ELR (cell line): ENCODE data around the gene DOCK2.
A peak's percentile ranks its signal among the peaks of the same experiment; 100 is the strongest.

Experiments used
- DNase-seq: peaks from one replicate; pipeline ENCODE4 v3.0.0-alpha.2; 2015; ENCODE audit warnings: low read depth

DOCK2 gene

DNA sequence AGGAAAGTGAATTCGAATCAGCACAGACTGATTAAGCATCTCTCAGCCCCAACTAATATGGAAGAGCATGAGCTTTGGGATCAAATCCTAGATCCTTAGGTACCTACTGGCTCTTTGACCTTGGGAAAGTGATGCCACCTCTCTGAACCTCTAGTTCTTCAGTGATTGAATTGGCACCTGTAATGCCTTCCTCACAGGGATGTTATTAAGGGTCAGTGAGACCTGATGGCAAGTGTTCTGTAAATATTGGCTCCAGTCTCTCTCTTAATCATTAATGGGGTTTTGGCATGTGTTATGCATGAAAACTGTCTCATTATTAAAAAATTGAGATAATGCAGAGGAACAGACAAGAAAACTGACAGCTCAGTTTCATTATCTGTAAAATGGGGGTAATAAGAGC, 227.4 kb downstream of the DOCK2 start:
- no peak for DNase-seq

DNA sequence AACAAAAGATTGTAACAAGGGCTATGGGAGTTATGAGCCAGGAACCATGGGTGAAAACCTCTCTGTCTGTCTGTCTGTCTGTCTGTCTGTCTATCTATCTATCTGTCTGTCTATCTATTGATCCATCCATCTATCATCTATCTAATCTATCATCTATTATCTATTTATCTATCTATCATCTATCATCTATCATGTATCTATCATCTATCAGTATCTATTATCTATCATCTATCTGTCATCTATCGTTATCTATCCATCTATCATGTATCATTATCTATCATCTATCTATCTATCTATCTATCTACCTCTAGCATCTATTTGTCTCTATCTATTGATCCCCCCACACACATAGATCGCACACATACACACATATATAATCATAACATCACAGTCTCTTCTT, 230.3 kb downstream of the DOCK2 start:
- no peak for DNase-seq

DNA sequence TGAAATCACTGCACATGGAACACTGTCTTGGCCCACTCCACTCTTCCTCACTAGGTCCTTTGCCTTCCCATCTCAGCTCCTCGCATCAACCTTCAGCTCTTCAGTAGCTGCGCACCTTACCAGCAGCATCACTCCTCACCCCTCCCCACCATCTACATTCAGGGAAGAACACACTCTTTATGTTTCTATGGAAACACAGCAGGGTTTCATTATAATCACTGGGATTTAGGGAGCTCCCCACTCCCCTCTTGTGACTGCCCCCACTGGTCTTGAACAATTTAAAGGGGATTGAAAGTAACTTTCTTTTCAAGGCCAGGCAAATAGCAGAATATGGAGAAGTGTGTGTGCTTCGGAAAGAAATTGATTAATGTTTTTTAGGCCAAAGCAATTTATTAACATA, 232.0 kb downstream of the DOCK2 start:
- DNase-seq: no peak

DNA sequence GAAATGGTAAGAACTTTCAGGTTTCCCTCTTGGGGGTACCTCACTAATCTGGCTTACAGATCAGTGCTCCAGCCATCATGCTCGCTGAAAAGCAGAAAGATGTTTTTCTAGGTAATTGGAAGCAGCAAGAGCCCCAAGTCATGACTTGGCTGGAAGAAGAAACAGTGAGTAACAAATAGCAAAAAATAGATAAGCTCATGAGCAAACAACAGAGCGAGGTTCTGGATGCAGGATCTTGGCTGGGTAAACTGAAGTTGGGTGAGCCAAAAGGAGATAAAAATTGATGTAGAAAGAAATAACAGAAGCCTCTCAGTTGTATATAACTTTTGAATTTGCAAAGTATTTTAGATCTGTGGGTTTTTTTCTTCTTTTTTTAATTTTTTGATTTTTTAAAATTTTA, 233.1 kb downstream of the DOCK2 start:
- no peak for DNase-seq

DNA sequence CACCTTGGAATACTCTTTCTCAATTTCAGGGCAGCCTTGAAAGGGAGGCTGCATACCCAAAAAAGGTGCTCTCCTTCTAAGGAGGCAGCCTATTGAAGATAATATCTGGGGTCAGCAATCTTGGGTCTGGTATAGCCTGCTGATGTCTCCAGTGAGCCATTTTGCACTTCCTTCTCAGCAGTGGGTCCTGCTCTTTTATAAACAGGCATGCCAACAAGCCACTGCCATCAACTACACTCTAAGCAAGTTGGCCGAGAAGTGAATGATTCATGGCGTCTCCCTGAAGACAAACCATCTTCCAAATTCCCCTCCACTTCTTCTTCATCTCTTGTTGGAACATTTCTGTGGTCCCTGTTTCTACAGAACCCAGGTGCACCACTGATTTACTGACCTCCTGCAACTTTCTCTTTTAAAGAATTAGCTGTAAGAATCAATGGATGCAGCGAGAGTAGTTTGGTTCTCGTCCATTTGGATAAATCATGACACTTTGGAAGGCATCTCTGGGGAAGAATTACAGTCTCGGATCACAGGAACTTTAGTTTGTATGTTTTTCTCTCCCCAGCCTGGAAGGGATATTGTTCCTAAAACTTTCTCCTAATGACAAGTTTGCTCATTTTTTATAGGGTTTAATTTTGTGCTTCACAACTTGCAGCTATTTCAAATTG, 234.9 kb downstream of the DOCK2 start:
- no peak for DNase-seq

DNA sequence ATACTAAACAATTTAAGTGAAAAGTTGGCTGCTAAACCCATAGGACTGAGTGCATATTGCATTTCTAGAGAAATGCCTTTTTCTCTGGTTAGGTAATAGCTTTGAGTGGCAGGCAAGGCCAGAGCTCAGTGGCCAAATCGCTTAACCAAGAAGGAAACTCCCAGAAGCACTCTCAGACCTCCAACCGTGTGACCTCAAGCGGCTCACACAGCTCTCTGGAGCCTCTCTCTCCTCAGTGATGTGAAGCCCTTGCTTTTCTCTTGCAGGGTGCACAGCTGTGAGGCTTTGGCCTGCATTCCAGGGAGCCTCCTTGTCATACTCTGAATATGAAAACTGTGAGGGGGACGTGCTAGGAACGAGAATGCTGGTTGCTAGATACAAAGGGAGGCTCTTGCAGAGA, 236.6 kb downstream of the DOCK2 start:
- no peak for DNase-seq

DNA sequence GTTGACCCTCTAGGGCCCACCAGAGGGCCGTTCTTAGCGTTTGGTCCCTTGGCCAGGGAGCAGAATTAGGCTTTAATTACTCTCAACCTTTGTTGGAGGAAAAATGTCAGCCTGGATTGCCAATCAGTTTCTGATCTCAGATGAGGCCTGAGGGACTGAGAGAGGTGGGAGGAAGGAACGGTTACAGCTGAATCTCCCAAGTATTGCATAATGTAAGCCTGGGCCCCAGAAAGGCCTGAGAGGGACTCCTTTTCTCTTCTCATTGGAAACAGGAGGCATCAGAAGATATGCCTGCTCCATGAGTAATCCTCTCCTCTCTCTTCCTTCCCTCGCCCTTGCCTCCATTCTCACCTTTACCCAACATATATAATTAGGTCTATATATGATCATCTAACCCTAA, 237.5 kb downstream of the DOCK2 start:
- DNase-seq: no peak

DNA sequence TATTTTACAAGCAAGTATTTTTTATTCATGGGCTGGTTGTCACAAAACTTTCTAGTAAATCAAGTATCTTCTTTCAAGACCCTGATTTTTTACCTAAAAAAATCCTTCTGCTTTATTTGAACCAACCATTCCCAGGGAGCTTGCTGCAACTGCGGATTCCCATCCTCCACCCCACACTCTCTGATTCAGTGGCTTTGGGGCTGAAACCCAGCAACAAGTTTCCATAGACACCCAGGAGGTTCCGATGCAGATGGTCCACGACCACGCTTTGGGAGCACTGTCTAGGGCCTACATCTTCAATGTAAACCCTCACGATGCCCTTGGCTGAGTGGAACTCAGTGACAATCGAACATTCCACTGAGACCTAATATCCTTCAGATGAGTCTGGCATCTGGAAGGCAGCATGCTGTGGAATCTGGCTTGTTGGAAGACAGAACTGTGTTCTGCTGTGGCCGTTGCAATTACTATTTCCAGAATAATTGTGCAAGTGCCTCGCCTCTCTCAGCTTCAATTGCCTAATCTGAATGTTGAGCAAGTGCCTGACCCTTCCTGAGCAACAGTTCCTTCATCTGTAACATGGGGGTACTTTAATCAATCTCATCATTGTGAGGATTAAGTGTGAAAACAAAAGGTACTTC, 238.1 kb downstream of the DOCK2 start:
- no peak for DNase-seq

DNA sequence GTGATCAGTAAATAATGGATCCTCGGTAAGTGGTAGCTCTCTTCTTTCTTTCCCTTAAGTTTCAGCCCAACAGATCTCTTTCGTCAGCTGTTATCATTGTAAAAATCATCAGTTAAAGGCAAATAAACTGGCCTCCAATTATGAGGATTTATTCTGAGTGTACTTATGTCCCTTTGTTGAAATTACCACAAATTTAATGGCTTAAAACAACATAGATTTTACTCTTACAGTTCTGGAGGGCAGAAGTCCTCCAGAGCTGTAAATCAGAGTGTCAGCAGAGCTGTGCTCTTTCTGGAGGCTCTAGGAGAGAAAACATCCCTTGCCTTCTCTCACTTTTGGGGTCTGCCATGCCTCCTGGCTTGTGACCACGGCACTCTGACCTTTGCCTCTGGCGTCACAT, 238.7 kb downstream of the DOCK2 start:
- DNase-seq: no peak

DNA sequence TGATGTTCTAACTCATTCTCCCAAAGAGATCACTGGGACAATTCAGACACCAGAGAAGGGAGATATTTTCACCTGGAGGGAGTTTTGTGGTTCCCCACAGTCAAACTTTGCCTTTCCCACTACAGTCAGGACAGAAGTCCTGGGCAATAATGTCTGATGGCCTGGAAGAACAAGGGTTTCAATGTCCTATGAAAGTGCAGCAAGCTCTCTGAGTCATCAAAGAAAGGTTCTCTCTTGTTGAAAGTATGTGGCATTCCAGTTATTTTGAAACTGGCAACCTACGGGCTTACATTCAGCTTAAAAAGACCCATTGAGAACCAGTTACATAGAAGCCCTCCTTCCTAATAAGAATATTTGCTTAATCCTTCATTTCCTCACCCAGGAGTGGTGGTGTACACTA, 239.3 kb downstream of the DOCK2 start:
- DNase-seq: peak; percentile 24

DNA sequence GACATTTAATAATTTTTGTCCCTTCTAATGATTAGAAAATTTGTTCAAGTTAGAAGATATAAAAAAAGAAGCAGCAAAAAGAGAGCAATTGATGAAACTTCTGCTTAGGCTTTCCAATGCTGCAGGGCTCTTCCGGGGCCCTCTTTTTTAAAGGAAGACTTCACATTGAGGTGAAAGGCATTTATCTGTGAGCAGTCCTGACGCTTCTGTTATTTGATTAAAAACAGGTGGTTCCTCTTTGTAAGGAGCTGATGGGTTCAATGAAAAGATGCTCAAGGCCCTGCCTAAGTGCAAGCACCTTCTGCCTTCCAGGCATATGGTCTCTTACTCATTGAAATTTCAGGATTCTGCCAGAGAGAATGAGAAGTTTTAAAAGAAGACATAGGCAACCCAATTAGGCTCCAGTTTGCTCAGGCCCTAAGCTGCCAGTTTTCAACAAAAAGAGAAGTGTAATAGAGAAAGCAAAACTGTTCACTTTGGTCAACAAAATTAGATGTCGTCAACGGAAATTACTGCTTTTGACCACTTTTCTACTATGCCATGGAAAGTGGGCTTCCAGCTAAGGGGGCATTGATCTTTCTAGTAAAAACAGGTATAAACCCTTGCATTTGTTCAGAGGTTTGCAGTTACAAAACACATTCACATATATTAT, 243.1 kb downstream of the DOCK2 start:
- no peak for DNase-seq

DNA sequence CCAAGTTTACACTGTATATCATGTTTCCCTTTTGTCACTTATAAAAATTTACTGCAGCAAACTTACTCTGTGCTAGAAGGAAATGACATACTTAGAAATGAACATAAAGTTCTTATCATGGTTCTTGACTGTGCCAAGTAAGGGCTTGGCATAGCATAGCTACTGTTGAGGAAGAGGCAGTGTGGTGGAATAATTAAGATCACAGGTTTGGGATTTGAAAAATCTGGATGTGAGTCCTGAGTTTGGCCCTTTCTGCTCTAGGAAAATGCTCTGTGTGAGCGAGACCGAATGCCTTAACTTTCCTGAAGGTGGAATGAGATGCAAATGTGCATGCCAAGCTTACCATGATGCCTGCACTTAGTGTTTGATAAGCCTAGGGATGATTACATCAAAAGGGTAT, 243.7 kb downstream of the DOCK2 start:
- DNase-seq: no peak

DNA sequence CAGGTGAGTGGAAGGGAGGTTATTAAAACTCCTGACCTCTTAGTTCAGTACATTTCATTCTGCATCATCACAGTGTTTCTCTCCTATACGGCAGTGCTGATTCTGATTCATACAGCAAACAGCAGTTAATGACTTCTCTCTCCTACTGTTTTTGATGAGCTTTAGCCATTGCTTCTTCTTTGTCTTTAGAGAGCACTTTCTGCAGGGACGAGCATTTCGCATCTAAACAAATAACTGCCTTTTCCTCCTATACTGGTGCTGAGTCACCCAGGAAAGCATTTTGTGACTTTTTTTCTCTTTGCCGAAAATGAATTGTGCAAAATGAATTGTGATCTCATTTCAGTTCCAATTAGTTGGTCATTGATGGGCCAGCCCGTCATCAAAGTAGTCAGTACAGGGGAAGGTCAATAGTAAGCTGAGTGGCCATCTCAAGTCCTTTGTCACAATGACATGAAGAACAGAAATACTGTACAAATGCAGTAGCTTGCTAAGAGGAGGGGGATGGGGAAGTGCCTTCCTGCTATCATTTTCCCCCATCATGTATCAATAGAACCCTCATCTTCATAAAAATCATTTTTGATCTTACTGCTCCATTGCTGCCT, 244.7 kb downstream of the DOCK2 start:
- no peak for DNase-seq

DNA sequence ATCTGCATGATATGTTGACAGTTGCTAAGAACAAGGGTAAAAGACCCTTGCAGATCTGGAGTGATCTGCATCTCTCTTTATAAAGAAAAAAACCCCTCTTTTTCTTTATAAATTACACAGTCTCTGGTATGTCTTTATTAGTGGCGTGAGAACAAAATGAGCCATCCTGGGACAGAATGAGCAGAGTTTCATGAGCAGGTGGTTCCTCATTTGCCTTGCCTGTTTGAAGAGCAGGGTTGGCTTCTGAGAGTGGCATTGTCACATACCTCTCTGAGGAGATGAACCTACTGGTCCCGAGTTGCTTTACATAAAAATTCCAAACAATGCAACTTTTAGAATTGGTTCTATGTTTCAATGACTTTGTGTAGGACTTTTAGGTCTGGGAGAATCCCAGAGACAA, 249.0 kb downstream of the DOCK2 start:
- no peak for DNase-seq

DNA sequence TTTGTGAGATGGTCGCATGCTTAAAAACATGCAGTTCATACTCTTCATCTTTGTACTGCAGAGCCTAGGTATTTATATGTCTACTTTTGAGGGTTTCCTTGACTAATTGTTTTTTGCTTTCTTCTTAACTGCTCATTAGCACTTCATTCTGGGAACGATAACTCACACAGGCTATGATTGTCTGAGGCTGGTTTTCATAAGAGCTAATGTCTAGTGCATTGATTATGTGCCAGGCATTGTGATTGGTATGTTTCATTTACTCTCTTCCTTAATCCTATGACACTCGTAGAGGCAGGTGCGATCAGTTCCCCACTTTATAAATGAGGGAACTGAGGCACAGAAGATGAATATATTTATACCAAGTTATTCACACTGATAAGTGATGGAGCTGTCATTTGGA, 249.6 kb downstream of the DOCK2 start:
- DNase-seq: no peak

DNA sequence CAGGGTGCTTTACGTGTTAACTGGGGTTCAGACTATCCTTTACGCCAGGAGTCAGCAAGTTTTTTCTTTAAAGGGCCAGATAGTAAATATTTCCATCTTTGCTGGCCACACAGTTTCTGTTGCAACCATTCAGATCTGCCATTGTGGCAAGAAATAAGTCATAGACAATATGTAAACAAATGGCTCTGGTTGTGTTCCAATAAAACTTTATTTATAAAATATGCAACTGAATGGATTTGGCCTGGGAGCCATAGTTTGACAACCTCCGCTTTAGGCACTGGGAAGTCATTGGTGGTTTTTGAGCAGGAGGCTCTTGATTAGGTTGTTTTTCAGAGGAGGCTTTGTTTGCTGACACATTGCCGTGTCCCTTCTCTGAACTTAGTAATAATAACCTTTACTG, 252.5 kb downstream of the DOCK2 start:
- no peak for DNase-seq

DNA sequence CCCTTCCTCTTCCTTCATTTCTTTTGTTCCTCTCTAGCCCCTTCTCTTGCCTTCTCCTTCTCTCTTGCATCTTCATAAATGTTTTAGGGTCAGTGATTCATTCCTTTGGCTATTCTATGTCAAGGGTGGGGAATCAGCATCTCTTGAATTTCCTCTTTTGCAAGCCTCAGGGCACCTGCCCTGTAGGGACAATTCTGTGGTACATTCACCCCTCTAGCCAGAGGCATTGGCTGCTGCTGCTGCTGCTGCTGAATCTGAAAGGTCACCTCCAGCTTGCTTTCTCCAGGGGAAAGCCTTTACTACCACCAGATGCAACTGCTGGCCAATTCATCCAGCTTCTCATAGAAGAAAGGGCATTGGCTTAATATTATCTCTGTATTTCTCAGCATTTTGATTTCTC, 255.9 kb downstream of the DOCK2 start:
- peak; percentile 46 for DNase-seq

DNA sequence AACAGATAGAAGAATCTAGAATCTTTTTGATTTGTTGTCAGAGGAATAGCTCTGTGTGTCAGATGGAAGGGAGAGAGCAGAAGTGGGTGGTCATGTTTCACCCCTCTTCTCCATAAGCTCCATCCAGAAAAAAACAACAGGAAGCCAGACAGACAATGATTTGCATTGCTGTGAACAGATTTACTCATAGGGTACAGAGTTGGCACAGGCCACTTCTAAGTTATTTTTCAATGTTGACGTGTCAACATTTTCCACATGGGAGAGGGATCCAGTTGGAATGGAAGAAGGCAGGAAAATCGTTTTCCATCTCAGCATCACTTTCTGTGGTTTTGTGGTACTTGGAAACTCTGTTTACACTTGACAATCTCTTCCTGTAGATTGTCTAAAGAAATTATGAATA, 256.5 kb downstream of the DOCK2 start:
- DNase-seq: peak; percentile 26

DNA sequence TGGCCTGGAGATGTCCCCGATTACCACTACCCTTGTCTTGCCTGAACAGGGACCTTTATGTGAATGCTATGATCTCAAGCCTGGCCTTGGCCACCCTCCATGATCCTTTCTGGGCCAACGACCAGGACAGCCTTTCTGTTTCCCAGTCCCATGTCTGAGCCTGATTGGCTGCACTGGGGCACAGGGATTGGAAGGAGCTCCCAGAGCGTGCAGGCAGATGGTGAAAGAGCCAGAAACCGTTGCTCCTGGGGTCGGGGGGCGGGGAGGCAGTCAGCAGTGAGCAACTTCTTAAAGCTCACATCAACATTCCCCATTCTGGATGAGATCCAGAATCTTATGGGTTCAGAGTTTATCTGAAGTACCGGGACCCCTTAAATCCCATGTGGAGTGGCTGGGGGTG, 258.9 kb downstream of the DOCK2 start:
- DNase-seq: no peak

DNA sequence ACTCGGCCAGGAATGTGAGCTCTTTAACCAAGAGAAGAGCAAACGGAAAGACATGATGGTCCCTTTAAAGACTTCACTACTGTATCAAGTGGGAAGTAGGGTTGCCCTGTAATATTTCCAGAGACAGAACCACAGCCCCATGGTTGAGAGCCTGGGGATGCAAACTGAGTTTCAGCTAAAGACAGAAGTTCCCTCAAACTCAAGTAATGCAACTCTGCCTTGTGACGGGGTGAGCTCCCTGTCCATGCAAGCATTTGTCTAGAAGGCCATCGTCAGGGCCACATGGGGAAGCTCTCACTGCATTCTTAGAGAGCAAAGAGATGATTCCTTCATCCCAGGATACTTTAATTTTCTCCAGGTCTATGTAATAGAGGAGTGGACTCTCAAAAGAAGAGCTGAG, 260.4 kb downstream of the DOCK2 start:
- no peak for DNase-seq

DNA sequence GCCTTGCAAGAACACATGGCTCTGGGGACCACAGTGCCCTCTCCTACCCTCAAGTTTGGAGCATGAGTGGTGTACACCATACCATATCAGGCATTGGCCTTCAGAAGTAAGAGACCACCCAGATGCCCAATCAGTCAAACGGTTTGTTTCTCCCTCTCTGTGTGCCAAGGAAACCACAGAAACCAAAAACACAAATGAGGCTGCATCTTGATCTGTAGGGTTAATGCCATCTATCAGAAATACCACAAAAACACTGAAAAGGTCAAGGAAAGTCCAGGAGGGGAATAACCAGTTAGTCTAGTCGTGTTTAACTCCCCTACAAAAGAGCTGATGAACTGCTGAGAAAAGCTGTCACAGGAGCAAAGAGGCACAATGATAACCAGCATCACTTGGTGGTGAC, 264.8 kb downstream of the DOCK2 start:
- no peak for DNase-seq

DNA sequence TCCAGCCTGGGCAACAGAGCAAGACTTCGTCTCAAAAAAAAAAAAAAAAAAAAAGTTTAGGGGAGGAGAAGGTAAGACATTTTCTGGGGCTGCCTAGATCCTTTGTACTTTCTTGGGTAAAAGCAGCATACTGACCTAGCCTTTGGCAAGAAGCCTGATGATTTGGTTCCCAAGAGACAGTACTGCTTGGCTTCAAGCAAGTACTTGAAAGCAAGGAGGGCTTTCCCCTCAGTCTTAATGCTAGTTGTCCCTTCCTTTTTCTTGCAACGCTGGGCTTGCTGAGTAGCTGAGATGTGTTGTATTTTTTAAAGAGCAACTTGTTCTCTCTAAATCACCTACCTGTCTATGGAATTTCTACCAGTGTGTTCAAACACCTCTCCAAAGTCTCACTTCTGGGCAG, 267.0 kb downstream of the DOCK2 start:
- no peak for DNase-seq

DNA sequence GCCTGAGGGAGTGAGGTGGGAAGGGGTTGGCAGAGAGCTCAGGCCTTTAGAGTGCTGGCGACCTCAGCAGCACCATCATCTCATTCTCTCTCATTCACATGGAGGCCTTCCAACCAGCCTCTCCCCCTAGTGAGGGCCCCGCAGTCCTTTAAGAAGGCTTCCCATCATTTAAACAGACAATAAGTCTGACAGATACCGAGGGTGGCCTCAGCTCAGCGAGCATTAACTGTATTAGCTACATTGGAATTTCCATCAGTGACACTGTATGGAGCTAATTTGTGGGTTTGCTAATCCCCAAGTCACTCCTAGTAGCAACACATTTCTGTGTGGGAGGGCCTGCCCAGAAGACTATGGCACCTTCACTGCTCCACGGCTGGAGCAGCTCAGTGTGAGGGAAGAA, 267.4 kb downstream of the DOCK2 start:
- no peak for DNase-seq
